ENCODE measurements around the gene LCA5.
"Not testable (repeated sequence)": the region's sequence is repeated elsewhere in the genome, so short reads cannot be mapped to it uniquely, and the experiment has no call there.

The LCA5 gene

DNA sequence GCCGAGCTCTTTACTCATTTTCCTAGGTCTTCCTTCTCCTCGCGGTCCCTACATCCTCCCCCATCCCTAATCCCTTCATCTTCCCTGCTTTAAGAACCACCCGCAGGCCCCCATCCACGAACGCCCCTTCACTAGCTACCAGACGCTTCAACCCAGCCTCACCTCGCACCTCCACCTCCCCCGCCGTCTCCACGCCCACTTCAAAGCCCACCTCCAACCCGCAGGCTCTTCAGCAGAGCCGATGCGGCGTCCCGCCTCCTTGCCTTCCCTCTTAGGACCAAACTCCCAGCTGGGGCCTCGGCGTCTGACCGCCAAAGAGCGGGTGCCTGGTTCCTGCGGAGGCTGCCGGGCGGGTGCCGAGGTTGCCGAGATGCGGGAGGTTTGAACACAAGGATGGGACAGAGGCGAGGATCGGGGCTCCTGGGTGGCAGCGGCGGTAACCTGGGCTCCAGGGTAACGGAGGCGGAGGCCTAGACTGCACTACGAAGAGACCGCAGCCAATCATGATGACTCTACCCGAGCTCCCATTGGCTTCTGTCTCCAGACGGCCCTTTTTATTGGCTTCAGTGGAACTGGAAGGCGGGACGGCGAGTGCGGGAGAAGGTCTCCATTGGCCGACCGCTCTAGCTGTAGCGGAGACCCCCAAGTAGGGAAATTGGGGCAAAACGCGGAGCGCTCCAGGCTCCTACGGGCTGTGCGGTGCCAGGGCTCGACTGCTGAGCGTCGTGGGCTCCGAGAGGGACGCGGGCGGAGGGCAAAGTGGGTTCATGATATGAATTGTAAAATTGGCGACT, at the start of gene LCA5:
Gene LCA5, minus strand, starts transcription at position 477 of the 794 bp plus-strand sequence. CDS start 18,536 bp downstream, outside the sequence.
- DNase-seq, result peak; percentile 91

DNA sequence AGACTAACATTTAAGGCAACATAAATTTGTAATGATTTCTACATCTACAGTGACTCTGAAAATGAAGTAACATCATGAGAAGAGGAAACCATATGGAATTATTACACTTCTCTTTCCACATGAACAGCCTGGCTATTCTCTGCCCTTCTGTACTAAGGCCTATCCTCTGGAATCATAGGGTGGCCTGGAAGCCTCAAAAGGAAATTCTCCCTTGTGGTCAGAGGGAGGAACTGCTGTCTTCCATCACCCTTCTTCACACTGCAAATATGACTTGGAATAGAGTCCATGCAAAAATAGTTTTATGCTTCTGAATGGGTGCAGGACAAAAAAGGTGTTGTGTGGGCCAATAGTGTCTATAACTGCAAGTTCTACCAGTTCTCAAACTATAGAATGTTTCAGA, 49.3 kb upstream of the LCA5 start:
- no peak for DNase-seq

GRCh38 chr6:79584332-79584731, 47.1 kb upstream of the LCA5 start:
- DNase-seq, result no peak

- DNase-seq, result not testable (repeated sequence)
Observed at GRCh38 chr6:79577926-79578325, 40.7 kb upstream of the LCA5 start.

DNA sequence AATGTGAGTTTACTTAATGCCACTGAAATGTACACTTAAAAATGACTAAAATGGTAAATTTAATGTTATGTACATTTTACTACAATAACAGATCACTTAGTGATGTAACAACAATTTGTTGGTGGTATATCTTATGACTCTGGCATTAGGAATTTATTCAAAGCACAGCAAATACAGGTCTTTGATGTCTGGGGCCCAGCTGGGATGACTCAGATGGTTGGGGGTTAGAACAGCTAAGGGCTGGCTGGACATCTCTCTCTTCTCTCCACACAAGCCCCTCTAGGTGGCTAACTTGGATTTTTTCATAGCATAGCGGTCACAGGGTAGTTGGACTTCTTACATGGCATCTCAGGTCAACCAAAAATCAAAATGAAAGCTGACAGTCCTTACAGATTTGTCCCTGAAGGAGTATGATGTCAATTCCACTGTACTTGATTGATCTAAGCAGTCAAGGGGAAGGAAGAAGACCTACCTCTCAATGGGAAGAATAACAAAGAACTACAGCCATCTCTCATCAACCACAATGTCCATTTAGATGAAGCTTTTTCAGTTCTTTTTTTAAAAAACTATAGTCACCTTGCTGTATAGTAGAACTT, 37.5 kb upstream of the LCA5 start:
- no peak for DNase-seq

DNA sequence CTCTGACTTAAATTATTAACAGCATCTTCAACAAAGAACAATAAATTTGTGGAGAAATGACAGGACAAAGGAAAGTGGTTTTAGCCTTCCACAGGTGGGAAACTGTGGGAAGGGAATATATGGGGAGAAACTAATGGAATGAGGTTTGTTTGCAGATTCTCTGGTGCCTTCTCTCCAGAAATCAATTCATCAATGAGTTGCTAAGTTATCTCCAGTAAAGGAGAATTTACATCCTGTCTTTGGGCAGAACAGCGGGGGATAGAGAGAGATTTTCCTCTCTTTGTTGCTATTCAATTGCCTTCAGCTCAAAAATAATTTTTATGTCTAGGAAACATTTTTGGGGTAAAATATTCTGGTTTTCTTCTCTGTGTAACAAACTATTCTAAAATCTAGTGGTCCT, 36.9 kb upstream of the LCA5 start:
- no peak for DNase-seq

DNA sequence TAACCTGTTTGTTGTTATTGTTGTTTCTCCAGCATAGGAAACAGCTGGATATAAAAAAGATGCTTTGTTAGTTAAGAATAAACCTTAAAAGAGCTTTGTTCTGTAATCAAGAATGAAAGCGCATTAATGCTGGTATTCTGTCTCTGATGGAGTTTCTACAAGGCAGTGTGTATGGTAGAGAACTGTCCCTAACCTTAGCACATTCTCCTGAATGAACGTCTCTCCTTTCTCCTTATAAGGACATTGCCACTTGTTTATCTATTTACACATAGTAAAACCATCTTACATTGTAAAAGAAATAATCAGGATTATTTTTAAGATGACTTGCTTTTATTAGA, 33.8 kb upstream of the LCA5 start:
- no peak for DNase-seq

GRCh38 chr6:79570129-79571029, 33.1 kb upstream of the LCA5 start:
- DNase-seq, result peak; percentile 50

GRCh38 chr6:79568996-79569395, 31.8 kb upstream of the LCA5 start:
- no peak for DNase-seq

DNA sequence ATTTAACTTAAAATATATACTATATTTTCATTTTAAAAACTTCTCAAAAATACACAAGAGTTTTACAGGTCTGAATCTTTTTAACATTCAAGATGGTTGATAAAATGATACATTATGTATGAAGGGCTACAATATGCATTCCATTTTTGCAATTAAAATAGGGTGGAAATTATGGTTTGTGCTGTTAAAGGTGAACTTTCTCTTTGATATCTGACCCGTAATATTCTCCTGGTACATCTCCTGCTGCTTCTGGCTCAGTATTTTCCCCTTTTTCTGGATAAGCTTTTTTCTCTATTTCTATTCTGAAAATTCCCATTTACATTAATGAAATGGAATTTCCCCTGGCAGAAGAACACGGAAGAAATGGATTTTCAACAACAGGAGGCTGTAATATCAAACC, 27.4 kb upstream of the LCA5 start:
- no peak for DNase-seq

GRCh38 chr6:79559706-79560105, 22.5 kb upstream of the LCA5 start:
- no peak for DNase-seq

GRCh38 chr6:79557673-79558467, 20.6 kb upstream of the LCA5 start:
- DNase-seq, result no peak

DNA sequence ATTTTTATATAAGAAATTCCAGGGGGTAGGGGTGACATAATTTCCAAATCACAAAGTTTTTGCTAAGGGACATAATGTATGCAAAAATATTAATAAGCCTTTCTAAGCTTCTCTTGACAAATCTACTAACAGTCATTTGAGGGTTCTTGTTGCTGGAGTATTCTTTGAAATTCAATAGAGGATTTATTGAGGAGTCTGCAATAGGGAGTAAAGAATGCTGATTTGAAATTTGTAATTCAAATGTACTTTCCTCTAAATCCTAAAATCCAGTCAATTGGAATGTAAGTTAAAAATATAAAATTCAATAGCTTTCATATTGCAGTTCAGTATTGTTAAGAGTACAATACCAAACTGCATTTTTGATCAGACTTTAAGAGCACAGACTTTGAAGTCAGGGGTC, 17.1 kb upstream of the LCA5 start:
- no peak for DNase-seq

DNA sequence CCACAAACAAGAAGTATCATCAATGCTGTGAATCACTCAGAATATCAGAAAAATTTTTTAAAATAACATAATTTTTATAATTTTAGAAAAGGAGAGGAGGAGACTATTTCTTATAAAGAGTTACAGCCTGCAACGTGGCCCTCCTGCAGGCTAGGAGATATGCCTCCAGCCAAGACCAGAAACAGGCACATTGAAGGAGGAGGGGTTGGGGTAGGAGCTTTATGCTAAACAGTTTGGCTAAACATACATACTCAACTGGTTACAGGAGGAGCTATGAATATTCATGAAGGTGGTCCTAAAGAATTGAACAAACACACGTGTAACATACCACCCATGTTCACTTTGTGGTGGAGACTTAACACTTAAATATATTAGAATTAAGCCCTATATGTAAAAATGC, 14.2 kb upstream of the LCA5 start:
- DNase-seq, result no peak

GRCh38 chr6:79548304-79548703, 11.1 kb upstream of the LCA5 start:
- DNase-seq, result no peak

GRCh38 chr6:79546186-79546585, 9.0 kb upstream of the LCA5 start:
- no peak for DNase-seq

DNA sequence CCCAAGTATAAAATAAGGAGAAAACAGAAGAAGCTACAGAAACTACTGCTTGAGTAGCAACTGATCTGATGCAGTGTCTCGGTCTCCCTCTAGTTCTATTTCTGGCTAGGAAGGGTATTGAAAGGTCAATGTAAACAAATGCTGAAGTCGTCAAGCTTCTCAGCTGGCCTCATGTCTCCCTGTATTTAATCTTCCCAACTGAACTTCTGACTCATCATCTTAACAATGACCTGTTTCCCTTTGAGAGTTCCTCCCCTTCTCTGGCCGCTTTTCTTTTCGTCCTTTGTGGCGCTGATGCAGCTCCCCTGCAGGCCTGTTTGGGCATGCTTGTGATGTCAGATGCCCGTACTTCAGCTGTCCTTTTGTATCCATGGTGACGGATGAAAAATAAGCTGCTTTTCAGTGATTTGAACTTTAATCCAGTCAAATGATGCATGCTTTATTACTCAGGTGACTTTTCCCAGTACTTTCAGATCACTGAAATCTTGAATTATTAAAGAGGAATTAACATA, 7.8 kb upstream of the LCA5 start:
- DNase-seq, result peak; percentile 91

- no peak for DNase-seq
Observed at GRCh38 chr6:79544299-79544927, 7.2 kb upstream of the LCA5 start.

DNA sequence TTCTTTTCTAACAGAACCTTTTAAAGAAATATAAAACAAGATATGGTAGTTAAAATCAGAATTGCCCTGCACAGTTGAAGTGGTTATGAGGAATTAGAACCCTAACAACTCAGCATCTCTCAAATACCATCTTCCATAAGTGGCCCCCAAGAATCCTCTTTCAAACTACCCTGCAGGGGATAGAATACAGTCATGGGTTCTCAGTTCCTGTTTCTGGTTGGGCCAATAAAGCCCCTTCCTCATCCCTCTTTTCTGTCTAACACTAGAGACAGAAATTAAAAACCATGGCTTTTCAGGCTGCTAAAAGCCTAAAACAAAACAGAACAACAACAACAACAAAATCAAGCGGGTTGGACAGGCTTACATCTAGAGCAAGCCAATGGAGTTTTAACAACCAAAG, 6.7 kb upstream of the LCA5 start:
- DNase-seq, result no peak

DNA sequence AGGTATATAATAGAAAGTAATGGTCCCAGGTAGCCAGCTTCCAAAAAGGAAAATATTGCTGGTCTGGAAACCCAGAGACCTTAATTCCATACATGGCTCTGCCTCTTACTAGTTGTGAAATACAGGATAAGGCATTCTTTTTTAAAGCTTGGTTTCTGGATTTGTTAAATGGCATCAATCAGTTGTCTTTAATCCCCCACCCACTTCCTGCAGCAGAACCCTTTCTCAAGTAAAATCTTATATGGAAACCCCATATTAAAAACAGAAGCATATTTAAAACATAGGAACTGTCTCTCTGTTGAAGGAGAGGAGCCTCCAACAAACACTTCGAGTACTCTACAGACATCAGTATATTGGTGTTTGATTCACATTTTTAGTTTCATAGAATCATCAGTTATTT, 6.2 kb upstream of the LCA5 start:
- DNase-seq, result no peak

DNA sequence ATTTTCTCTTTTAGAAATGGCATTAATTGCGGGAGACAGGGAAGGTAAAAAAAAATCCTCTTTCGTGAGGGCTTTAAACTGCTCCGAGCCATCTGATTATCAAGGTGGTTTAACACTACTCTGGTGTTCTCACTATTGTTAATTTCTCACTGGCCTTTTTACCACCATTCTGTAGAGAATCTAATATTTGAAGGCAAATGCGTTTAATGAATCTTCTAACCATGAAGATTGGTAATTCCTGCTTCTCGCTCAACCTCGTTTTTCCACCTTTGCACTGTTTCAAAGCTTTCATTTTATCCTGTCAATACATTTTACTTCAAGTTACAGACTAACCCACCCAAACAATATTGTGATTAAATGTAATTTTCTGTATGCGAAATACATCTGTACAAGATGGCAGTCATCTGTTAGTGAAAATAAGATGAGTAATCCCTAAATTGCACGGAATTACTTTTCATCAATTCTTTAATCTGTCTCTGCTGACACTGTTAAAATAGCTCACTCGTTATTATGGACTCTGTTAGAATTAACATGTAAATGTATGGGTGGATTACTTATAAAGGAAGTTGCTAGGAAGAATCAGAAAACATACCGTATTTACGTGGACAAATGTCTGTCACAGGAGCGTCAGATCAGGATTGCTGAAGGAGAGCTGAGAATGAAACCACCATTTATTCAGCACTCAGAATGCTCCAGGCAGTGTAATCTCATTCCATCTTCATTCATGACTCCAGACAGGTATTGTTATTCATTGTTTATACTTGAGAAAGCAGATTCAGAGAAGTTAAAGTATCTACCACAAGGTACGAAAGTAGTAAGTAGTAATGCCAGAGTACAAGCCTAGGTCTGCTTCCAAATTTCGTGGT, 1.1 kb upstream of the LCA5 start:
- DNase-seq, result no peak

Data from NCI-H187 treated with DMSO at 0.1 percent for 48 hours (cell line).